ENCODE data around the gene TBCB.
"Not testable (repeated sequence)": the region's sequence is repeated elsewhere in the genome, so short reads cannot be mapped to it uniquely, and the experiment has no call there.

TBCB gene, protein sequence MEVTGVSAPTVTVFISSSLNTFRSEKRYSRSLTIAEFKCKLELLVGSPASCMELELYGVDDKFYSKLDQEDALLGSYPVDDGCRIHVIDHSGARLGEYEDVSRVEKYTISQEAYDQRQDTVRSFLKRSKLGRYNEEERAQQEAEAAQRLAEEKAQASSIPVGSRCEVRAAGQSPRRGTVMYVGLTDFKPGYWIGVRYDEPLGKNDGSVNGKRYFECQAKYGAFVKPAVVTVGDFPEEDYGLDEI

DNA sequence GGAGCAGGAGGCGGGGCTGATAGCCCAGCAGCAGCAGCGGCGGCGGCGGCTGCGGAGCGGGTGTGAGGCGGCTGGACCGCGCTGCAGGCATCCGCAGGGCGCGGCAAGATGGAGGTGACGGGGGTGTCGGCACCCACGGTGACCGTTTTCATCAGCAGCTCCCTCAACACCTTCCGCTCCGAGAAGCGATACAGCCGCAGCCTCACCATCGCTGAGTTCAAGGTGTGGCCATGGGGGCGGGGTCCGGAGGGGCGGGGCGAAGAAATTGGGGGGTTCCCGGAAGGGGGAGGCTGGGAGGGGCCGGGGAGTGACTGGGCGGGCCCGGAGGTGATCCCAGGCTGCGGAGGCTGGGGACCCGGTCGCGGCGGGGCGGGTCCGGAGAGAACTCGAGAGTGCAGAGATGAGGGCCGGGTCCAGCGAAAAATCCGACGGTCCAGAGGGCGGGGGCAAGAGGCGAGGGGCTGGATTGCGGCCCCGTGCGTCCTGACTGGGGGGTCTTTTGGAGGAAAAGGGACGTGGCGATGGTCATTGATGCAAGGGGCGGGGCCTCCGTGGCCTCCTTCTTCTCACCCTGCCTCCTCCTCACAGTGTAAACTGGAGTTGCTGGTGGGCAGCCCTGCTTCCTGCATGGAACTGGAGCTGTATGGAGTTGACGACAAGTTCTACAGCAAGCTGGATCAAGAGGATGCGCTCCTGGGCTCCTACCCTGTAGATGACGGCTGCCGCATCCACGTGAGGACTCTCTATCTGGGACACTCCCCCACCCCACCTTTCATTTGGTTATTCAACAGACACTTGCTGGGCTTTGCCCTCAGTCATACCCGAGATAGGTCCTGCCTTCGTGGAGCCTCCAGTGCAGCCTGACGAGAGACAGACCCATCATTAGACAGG lies at the start of gene TBCB:
TSS of gene TBCB (plus strand) at position 16 of the 891 bp plus-strand sequence. CDS start at position 109, 93 bp downstream.
- no peak for DNase-seq
- in situ Hi-C loops (cut with MboI; ENCODE audit: low pct_unique_long_range_greater_than_20kb, low sequenced_read_pairs) = no loop called here

GRCh38 chr19:36067681-36068080 lies 47.6 kb upstream of the TBCB start:
- in situ Hi-C loops (cut with MboI; ENCODE audit: low pct_unique_long_range_greater_than_20kb, low sequenced_read_pairs) = no loop called here
- DNase-seq = no peak

DNA sequence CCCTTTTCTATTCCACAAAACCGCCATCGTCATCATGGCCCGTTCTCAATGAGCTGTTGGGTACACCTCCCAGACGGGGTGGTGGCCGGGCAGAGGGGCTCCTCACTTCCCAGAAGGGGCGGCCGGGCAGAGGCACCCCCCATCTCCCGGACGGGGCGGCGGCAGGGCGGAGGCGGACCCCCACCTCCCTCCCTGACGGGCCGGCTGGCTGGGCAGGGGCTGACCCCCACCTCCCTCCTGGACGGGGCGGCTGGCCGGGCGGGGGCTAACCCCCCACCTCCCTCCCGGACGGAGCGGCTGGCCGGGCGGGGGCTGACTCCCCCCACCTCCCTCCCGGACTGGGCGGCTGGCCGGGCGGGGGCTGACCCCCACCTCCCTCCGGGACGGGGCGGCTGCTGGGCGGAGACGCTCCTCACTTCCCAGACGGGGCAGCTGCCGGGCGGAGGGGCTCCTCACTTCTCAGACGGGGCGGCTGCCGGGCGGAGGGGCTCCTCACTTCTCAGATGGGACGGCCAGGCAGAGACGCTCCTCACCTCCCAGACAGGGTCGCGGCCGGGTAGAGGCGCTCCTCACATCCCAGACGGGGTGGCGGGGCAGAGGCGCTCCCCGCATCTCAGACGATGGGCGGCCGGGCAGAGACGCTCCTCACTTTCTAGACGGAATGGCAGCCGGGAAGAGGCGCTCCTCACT lies 46.3 kb upstream of the TBCB start:
- in situ Hi-C loops (cut with MboI; ENCODE audit: low pct_unique_long_range_greater_than_20kb, low sequenced_read_pairs); DNase-seq: not testable (repeated sequence)

DNA sequence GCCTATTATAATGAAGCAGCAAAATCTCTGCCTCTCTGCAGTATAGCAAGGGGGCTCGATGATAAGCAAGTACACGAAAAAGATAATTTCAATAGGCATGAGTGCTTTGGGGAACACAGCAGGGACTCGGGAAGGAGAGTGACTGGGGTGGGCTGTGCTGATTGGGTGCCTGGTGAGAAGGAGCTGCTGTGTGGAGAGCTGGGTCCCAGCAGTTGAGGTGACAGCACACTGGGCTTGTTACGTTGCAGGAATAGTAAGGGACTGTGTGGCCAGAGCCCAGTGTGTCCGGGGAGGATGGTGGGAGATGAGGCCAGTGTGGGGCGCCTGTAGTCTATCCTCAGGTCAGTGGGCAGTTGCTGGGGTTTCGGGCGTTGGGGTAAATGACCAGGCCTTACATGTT lies 43.2 kb upstream of the TBCB start:
- in situ Hi-C loops (cut with MboI; ENCODE audit: low pct_unique_long_range_greater_than_20kb, low sequenced_read_pairs) = no loop called here
- DNase-seq = no peak

- in situ Hi-C loops (cut with MboI; ENCODE audit: low pct_unique_long_range_greater_than_20kb, low sequenced_read_pairs) = no loop called here
Observed at GRCh38 chr19:36073121-36073876, 42.0 kb upstream of the TBCB start.

GRCh38 chr19:36079389-36079945 lies 35.8 kb upstream of the TBCB start:
- no peak for DNase-seq
- in situ Hi-C loops (cut with MboI; ENCODE audit: low pct_unique_long_range_greater_than_20kb, low sequenced_read_pairs) = no loop called here

More at GRCh38 chr19:36073121-36073876, 42.0 kb upstream of the TBCB start:
- DNase-seq = no peak

GRCh38 chr19:36081385-36081784 lies 33.9 kb upstream of the TBCB start:
- in situ Hi-C loops (cut with MboI; ENCODE audit: low pct_unique_long_range_greater_than_20kb, low sequenced_read_pairs) = no loop called here
- no peak for DNase-seq

DNA sequence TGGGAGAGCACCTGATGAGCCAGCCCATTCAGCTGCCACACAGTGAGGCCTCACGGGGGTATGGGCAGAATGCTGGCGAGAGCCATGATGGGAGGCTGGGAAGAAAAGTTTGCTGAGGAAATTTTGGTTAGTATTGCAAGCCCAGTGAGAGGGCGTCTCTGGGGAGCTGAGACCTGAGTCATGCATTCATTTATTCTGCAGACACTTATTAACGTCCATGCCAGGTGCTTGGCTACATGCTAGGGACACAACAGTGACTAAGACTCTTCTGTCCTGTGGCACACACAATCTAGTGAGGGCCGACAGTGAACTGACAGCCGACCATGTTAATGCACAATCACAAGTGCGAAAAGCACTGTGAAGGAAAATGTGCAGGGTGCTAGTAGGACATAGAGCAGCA lies 33.4 kb upstream of the TBCB start:
- no peak for DNase-seq
- in situ Hi-C loops (cut with MboI; ENCODE audit: low pct_unique_long_range_greater_than_20kb, low sequenced_read_pairs) = no loop called here

GRCh38 chr19:36082916-36083315 lies 32.4 kb upstream of the TBCB start:
- in situ Hi-C loops (cut with MboI; ENCODE audit: low pct_unique_long_range_greater_than_20kb, low sequenced_read_pairs) = no loop called here
- no peak for DNase-seq

GRCh38 chr19:36084231-36085009 lies 30.8 kb upstream of the TBCB start:
- in situ Hi-C loops (cut with MboI; ENCODE audit: low pct_unique_long_range_greater_than_20kb, low sequenced_read_pairs) = no loop called here
- no peak for DNase-seq

DNA sequence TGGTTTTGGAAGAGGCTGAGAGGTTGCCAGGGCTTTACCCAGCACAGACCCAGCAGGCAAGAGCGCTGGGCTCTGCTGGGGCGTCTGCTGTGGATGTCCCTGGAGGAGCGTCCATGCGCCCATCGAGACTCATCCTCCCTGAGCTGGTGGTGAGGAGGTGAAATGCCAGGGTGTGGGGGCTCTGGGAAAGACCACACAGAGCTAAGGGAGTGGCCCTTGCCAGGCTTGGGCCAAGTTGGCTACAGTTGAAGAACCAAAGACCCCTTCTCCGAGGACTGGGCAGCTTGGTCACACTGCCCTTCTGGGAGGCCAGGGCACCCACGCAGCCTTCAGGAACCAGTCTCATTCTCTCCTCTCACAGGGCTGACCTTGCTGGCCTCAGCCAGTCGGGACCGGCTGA lies 28.9 kb upstream of the TBCB start:
- DNase-seq = no peak
- in situ Hi-C loops (cut with MboI; ENCODE audit: low pct_unique_long_range_greater_than_20kb, low sequenced_read_pairs) = no loop called here

DNA sequence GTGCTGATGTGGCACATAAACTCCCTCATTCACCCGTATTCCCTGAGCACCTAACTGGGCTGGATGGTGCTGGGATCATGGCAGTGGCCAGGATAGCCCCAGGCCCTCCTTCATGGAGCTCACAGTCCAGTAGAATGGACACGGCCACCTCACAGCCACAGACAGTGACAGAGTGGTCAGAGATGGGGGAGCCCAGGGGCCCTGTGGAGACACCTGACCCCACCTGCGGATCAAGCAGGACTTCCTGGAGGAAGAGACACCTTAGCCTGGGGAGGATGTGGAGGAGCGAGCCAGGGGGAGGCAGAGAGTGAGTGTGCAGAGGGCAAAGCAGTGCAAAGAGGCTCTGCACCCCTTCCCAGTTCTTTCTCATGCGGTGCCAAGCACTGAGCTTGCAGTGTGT lies 25.4 kb upstream of the TBCB start:
- in situ Hi-C loops (cut with MboI; ENCODE audit: low pct_unique_long_range_greater_than_20kb, low sequenced_read_pairs) = no loop called here
- DNase-seq = no peak

DNA sequence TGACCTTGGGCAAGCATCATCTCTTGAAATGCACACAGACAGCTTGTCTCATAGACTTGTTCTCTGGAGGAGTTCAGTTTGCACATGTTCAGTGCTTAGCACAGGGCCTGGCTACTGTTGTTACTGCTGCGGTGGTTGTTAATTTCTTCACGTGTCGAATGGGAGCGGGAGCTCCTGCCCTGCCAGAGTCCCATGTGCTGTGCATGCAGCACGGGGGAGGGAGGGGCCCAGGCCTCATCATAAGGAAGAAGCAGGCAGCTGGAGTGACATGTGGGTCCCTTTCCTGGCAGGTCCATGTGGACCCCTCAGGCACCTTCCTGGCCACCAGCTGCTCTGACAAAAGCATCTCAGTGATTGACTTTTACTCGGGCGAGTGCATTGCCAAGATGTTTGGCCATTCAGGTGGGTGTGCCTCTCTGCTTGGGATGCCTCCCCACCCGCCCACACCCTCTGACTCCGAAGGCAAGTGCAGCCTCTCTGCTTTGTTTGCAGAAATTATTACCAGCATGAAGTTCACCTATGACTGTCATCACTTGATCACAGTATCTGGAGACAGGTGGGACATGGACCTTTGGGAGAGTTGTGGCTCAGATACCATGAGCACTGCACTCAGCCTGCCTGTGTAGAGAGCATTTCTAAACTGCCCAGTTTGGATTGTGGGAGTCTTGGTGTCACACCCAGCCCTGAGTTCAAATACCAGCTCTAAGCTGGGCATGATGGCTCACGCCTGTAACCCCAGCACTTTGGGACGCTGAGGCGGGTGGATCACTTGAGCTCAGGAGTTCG lies 24.2 kb upstream of the TBCB start:
- in situ Hi-C loops (cut with MboI; ENCODE audit: low pct_unique_long_range_greater_than_20kb, low sequenced_read_pairs) = no loop called here
- DNase-seq = no peak

DNA sequence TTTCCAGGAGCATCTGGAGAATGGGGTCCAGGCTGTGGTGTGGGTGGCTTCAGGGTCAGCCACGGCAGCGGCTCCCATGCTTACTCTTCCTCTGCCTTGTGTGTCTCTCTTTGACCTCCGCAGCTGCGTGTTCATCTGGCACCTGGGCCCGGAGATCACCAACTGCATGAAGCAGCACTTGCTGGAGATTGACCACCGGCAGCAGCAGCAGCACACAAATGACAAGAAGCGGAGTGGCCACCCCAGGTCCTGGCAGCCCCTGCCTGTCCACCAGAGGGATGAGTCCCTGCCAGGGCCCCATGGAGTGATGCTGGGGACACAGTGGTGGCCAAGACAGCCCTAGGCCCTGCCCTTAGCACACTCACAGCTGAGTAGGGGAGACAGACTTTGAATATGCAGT lies 22.7 kb upstream of the TBCB start:
- DNase-seq = no peak
- in situ Hi-C loops (cut with MboI; ENCODE audit: low pct_unique_long_range_greater_than_20kb, low sequenced_read_pairs) = no loop called here

GRCh38 chr19:36093146-36093662 lies 22.1 kb upstream of the TBCB start:
- no peak for DNase-seq
- in situ Hi-C loops (cut with MboI; ENCODE audit: low pct_unique_long_range_greater_than_20kb, low sequenced_read_pairs) = no loop called here

DNA sequence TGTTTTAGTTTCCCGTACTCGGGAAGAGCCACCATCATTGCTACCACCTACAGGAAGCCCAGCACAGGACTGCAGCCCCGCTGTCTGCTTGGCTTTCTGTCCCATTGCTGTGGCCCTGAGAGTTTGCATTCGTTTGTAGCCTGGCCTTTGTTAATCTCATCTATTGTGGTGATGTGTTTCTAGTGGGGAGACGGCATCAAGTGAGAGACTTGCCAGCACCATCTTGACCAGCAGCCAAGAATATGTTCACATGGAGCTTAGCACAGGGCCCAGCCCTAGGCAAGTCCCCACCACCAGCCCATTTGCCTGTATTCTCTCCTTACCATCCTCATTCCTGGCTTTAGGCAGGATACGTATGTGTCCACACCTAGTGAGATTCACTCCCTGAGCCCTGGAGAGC lies 21.6 kb upstream of the TBCB start:
- no peak for DNase-seq
- in situ Hi-C loops (cut with MboI; ENCODE audit: low pct_unique_long_range_greater_than_20kb, low sequenced_read_pairs) = no loop called here

GRCh38 chr19:36097036-36097435 lies 18.2 kb upstream of the TBCB start:
- DNase-seq = no peak
- in situ Hi-C loops (cut with MboI; ENCODE audit: low pct_unique_long_range_greater_than_20kb, low sequenced_read_pairs) = no loop called here
